ENCODE measurements around the gene GRIN3B.

The GRIN3B gene

GRCh38 chr19:954672-955494 lies 45.3 kb upstream of the GRIN3B start (continued):
- TF ChIP-seq ZNF76 (tag by site-specific recombination; IDR thresholded peaks at IDR 0.05; ENCODE audit: borderline replicate concordance, low read depth) (no peak), GLIS1 (tag by site-specific recombination; IDR thresholded peaks at IDR 0.05) (0 out of 2 replicates have a peak, but pooled peaks have one; percentile 16), KLF10 (tag by site-specific recombination; IDR thresholded peaks at IDR 0.05) (peak; percentile 59; the same call in 1 of the 2 replicates), ZNF560 (tag by site-specific recombination; IDR thresholded peaks at IDR 0.05; ENCODE audit: borderline replicate concordance) (no peak), PRDM1 (tag by site-specific recombination; IDR thresholded peaks at IDR 0.05) (no peak), ZBTB7A (tag by site-specific recombination; IDR thresholded peaks at IDR 0.05; ENCODE audit: low read depth) (no peak), SP3 (tag by site-specific recombination; IDR thresholded peaks at IDR 0.05) (no peak), KLF8 (tag by site-specific recombination; IDR thresholded peaks at IDR 0.05) (peak; percentile 44; the same call in 1 of the 2 replicates), ZNF133 (tag by site-specific recombination; IDR thresholded peaks at IDR 0.05) (no peak), ZSCAN30 (tag by site-specific recombination; IDR thresholded peaks at IDR 0.05) (no peak), ZNF354C (tag by site-specific recombination; IDR thresholded peaks at IDR 0.05; ENCODE audit: borderline replicate concordance, low read depth) (no peak), ZNF416 (tag by site-specific recombination; IDR thresholded peaks at IDR 0.05) (no peak), IKZF3 (tag by site-specific recombination; IDR thresholded peaks at IDR 0.05) (no peak), ZNF146 (tag by site-specific recombination; IDR thresholded peaks at IDR 0.05) (no peak), ZXDB (tag by site-specific recombination; IDR thresholded peaks at IDR 0.05) (no peak), ZNF670 (tag by site-specific recombination; IDR thresholded peaks at IDR 0.05; ENCODE audit: low read depth) (no peak)
- TF ChIP-seq, protein P1, sequence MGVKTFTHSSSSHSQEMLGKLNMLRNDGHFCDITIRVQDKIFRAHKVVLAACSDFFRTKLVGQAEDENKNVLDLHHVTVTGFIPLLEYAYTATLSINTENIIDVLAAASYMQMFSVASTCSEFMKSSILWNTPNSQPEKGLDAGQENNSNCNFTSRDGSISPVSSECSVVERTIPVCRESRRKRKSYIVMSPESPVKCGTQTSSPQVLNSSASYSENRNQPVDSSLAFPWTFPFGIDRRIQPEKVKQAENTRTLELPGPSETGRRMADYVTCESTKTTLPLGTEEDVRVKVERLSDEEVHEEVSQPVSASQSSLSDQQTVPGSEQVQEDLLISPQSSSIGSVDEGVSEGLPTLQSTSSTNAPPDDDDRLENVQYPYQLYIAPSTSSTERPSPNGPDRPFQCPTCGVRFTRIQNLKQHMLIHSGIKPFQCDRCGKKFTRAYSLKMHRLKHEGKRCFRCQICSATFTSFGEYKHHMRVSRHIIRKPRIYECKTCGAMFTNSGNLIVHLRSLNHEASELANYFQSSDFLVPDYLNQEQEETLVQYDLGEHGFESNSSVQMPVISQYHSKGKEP (tag by site-specific recombination; IDR thresholded peaks at IDR 0.05) = no peak
- TF ChIP-seq, protein P2, sequence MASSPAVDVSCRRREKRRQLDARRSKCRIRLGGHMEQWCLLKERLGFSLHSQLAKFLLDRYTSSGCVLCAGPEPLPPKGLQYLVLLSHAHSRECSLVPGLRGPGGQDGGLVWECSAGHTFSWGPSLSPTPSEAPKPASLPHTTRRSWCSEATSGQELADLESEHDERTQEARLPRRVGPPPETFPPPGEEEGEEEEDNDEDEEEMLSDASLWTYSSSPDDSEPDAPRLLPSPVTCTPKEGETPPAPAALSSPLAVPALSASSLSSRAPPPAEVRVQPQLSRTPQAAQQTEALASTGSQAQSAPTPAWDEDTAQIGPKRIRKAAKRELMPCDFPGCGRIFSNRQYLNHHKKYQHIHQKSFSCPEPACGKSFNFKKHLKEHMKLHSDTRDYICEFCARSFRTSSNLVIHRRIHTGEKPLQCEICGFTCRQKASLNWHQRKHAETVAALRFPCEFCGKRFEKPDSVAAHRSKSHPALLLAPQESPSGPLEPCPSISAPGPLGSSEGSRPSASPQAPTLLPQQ (tag by site-specific recombination; IDR thresholded peaks at IDR 0.05) = no peak

DNA sequence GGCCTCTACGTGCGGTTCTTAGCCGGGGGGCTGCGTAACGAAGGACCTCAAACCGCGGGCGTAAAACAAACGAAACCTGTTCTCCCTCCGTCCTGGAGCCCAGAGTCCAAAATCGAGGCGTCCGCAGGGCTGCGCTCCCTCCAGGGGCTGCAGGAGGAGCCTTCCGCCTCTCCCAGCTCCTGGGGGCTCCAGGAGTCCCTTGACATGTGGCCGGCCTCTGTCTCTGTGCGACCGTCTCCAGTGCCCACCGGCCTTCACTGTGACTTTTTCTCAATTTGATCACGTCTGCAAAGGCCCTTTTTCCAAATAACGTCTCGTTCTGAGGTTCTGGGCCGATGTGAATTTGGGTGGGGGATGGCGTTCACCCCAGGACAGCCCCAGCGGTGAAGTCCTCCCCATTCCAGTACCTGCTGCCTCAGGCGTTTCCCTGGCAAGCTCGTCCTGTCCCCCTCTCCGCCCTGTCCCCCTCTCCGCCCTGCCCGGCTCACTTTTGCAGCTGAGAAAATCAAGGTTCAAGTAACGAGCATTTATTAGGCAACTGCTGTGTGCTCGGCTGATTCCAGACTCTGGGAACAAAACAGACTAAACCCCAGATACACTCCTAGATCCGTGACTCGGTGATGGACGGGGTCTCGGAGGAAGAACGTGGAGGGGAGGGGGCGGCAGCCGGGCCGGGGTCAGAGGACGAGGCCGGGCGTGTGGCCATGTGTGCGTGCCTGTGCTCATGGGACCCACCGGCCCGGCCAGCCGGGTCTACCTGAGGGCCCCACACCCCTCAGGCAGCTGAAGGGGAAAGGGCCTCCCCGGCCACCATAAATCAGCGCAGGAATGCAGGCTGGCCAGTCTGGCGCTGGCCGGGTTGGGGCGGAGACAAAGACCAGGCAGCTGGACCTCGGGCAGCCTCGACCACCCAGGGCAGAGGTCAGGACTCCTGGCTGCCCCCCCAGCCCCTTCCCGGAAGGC lies 44.1 kb upstream of the GRIN3B start:
- Histone ChIP-seq H3K9me3 (ENCODE audit: control insufficient read depth, insufficient read depth, low read depth, low read length) (no peaks in the 10 kb centered on the region), H3K4me1 (ENCODE audit: control insufficient read depth, insufficient read depth, low read length) (no peaks in the 10 kb centered on the region), H3K36me3 (ENCODE audit: control insufficient read depth in 2 of 2, insufficient read depth in 1 of 2, low read length in 2 of 2) (peaks cover 0 to 12% of the 10 kb centered on the region in 2 experiments; a peak in 1 of 3 replicates), H3K4me3 (ENCODE audit: low read depth, low read length) (no peak overlapping the region), H3K27ac (ENCODE audit: extremely low read depth, low read depth, low read length) (no peak overlapping the region)
- POLR2A ChIA-PET = no interaction called here
- TF ChIP-seq HOXD13 (CRISPR knock-in tag; IDR thresholded peaks at IDR 0.05; ENCODE audit: borderline replicate concordance) = no peak
- TF ChIP-seq ZNF292 (tag by site-specific recombination; IDR thresholded peaks at IDR 0.05; ENCODE audit: borderline replicate concordance, low read depth) = no peak
- TF ChIP-seq, protein P3, sequence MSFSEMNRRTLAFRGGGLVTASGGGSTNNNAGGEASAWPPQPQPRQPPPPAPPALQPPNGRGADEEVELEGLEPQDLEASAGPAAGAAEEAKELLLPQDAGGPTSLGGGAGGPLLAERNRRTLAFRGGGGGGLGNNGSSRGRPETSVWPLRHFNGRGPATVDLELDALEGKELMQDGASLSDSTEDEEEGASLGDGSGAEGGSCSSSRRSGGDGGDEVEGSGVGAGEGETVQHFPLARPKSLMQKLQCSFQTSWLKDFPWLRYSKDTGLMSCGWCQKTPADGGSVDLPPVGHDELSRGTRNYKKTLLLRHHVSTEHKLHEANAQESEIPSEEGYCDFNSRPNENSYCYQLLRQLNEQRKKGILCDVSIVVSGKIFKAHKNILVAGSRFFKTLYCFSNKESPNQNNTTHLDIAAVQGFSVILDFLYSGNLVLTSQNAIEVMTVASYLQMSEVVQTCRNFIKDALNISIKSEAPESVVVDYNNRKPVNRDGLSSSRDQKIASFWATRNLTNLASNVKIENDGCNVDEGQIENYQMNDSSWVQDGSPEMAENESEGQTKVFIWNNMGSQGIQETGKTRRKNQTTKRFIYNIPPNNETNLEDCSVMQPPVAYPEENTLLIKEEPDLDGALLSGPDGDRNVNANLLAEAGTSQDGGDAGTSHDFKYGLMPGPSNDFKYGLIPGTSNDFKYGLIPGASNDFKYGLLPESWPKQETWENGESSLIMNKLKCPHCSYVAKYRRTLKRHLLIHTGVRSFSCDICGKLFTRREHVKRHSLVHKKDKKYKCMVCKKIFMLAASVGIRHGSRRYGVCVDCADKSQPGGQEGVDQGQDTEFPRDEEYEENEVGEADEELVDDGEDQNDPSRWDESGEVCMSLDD (tag by site-specific recombination; IDR thresholded peaks at IDR 0.05) = no peak
- no peak for TF ChIP-seq ZNF335 (tag by site-specific recombination; conservative IDR thresholded peaks at IDR 0.05)
- no peak for TF ChIP-seq ZNF350 (tag by site-specific recombination; IDR thresholded peaks at IDR 0.05)
- TF ChIP-seq, protein P4, sequence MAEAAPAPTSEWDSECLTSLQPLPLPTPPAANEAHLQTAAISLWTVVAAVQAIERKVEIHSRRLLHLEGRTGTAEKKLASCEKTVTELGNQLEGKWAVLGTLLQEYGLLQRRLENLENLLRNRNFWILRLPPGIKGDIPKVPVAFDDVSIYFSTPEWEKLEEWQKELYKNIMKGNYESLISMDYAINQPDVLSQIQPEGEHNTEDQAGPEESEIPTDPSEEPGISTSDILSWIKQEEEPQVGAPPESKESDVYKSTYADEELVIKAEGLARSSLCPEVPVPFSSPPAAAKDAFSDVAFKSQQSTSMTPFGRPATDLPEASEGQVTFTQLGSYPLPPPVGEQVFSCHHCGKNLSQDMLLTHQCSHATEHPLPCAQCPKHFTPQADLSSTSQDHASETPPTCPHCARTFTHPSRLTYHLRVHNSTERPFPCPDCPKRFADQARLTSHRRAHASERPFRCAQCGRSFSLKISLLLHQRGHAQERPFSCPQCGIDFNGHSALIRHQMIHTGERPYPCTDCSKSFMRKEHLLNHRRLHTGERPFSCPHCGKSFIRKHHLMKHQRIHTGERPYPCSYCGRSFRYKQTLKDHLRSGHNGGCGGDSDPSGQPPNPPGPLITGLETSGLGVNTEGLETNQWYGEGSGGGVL (tag by site-specific recombination; IDR thresholded peaks at IDR 0.05) = no peak
- no peak for TF ChIP-seq BCL11B (tag by site-specific recombination; IDR thresholded peaks at IDR 0.05; ENCODE audit: low read depth)
- no peak for TF ChIP-seq ZNF202 (tag by site-specific recombination; IDR thresholded peaks at IDR 0.05; ENCODE audit: borderline replicate concordance)
- no peak for TF ChIP-seq ZNF221 (tag by site-specific recombination; IDR thresholded peaks at IDR 0.05; ENCODE audit: borderline replicate concordance)
- CTCF ChIA-PET = interaction anchor here (1.0 kb wide), 1 partner anchor 15 kb away, joined by 5 read pairs; no protein-coding TSS in a partner anchor
